ENCODE results near the gene FMNL3. TPM values are rescaled to one million over a fixed set of nuclear protein-coding genes. Genes with fewer than 3 reads are reported as not detected.

FMNL3 gene
- total and polyA plus RNA-seq, 2 of the 13 experiments (the other 11 are each of a cell fraction or from before 2014, with no cell fraction given) = 0.44 to 1.1 TPM

- TF ChIP-seq HIVEP1 (CRISPR knock-in tag; IDR thresholded peaks at IDR 0.05) (no peak), ATAD3A (CRISPR knock-in tag; IDR thresholded peaks at IDR 0.05) (no peak), ZNF180 (CRISPR knock-in tag; IDR thresholded peaks at IDR 0.05; ENCODE audit: borderline replicate concordance, low read depth) (no peak), BCLAF1 (IDR thresholded peaks at IDR 0.05) (no peak), E2F5 (CRISPR knock-in tag; conservative IDR thresholded peaks at IDR 0.05) (no peak), ZMYM2 (CRISPR knock-in tag; IDR thresholded peaks at IDR 0.05) (no peak), ZBTB46 (CRISPR knock-in tag; IDR thresholded peaks at IDR 0.05; ENCODE audit: borderline replicate concordance) (no peak), ZBTB7A (CRISPR knock-in tag; IDR thresholded peaks at IDR 0.05) (peak; percentile 66; the same call in 1 of the 2 replicates), TFAP4 (IDR thresholded peaks at IDR 0.05; ENCODE audit: borderline replicate concordance, low read depth) (peak; percentile 96), ZNF569 (CRISPR knock-in tag; IDR thresholded peaks at IDR 0.05; ENCODE audit: borderline replicate concordance) (no peak), CSRNP2 (CRISPR knock-in tag; conservative IDR thresholded peaks at IDR 0.05; ENCODE audit: low read depth) (no peak), HNF4G (IDR thresholded peaks at IDR 0.05; ENCODE audit: borderline replicate concordance, low read depth, low read length) (no peak), HNF4G (CRISPR knock-in tag; IDR thresholded peaks at IDR 0.05; ENCODE audit: borderline replicate concordance, low read depth) (no peak), IKZF5 (CRISPR knock-in tag; IDR thresholded peaks at IDR 0.05) (0 out of 2 replicates have a peak, but pooled peaks have one; percentile 9), MLX (CRISPR knock-in tag; IDR thresholded peaks at IDR 0.05) (peak; percentile 11; the same call in 1 of the 2 replicates), E2F2 (CRISPR knock-in tag; IDR thresholded peaks at IDR 0.05; ENCODE audit: borderline replicate concordance) (no peak), EED (CRISPR knock-in tag; IDR thresholded peaks at IDR 0.05) (no peak)
These were observed 83.9 kb downstream of the FMNL3 start, which contains the start of gene PRPF40B (continued) for GRCh38 chr12:49623142-49623904.
